Right lobe of liver (tissue), 4 donors: ENCODE data around the gene ITGA4.

Experiments used
- CTCF ChIP-seq, 4 donors: fragments of 200-600 bp in 3 of 4; fragments of 450-650 bp in 1 of 4; IDR thresholded peaks; one replicate each; pipeline versions ENCODE4 v1.5.1 to v1.8.0; 2016 to 2022; ENCODE audit warnings: antibody characterized with exemption in 4 of 4, mild to moderate bottlenecking in 2 of 4
- POLR2A ChIP-seq: fragments of 450-650 bp; IDR thresholded peaks from one replicate; pipeline ENCODE4 v1.6.1; 2017; ENCODE audit warnings: antibody characterized with exemption, mild to moderate bottlenecking
- donor health status: DM: no; HTN: no; CAD: no.
- donor health status: DM: no; HTN: no; CAD: no.
- donor health status: DM: no; HTN: yes; CAD: no.

DNA sequence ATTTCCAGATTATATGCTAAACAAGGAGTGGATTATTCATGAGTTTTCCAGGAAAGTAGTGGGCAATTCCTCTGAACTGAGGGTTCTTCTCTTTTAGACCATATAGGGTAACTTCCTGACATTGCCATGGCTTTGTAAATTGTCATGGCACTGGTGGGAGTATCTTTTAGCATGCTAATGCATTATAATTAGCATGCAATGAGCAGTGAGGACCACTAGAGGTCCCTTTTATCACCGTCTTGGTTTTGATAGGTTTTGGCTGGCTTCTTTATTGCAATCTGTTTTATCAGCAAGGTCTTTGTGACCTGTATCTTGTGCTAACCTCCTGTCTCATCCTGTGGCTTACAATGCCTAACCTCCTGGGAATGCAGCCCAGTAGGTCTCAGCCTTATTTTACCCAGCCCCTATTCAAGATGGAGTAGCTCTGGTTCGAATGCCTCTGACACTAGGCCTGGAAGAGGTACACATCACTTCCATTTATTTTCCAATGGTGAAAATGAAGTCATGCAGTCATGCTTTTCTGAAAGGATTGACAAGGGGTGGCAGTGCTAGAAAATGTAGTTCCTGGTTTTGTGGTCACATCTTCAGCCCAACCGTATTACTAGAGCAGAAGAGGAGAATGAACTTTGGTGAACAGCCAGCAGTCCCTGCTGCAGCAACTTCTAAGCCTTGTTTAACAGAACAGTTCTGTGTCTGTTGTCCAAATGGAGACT lies 26.6 kb upstream of the ITGA4 start:
- peak in 3 of 4 donors; percentile 7 to 23 (median 22) for TF ChIP-seq CTCF (IDR thresholded peaks at IDR 0.05)
- TF ChIP-seq POLR2A = no peak
